ENCODE results near the gene GAB2. TPM values are rescaled to one million over a fixed set of nuclear protein-coding genes. Genes with fewer than 3 reads are reported as not detected.
"Not testable (repeated sequence)": the region's sequence is repeated elsewhere in the genome, so short reads cannot be mapped to it uniquely, and the experiment has no call there.

The GAB2 gene
- total RNA-seq, 1 donor from 2014 or later = 33.2 TPM

- no peak for DNase-seq (ENCODE audit: extremely low read depth, low read depth, low spot score)
Observed at GRCh38 chr11:78371221-78371891, 46.3 kb downstream of the GAB2 start.

GRCh38 chr11:78370406-78371172 lies 47.0 kb downstream of the GAB2 start:
- DNase-seq (ENCODE audit: extremely low read depth, low read depth, low spot score) = no peak

DNA sequence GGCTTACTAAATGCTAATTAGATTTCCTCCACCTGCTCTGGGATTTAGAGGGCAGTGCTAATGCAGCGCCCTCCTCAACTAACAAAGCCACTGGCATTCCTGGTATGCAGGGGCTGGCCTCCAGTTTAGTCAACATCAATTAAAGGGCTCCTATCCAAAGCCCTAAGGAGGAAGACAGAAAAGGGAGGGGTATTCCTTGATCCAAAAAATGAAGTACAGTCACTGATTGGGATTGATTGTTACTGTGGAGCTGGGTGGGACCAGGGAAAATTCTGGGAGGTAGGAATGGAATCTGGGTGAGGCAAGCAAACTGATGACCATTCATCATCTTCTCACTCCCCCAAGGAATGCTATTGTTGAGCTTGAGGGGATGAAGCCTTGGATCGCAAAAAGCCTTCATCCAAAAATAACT lies 52.2 kb downstream of the GAB2 start:
- DNase-seq (ENCODE audit: extremely low read depth, low read depth, low spot score) = no peak

DNA sequence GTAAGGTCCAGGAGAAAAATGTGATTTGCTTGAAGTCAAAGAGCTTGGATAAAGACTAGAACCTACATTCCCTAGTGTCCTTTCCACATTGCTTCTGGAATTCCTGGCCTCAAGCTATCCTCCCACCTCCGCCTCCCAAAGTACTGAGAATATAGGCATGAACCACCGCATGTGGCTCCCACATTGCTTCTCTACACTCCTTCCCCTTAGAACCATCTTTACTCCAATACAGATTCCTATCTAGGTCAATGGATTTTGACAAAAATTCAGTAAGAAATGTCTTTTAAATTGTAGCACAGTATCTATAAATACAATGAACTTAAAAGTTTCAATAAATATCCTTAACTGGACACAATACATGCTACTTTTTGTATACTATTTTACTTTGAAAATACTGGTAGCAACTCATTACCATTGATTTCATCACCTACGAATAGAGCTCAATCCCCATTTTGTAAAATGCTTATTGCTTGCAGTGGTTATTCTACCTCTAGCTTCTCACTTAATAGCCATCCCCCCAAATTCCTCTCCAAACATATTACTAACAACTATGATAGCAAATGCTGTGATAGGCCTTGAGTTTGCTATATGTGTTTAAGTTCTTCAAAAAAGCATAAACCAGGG lies 53.4 kb downstream of the GAB2 start:
- DNase-seq (ENCODE audit: extremely low read depth, low read depth, low spot score) = no peak

- DNase-seq (ENCODE audit: extremely low read depth, low read depth, low spot score) = no peak
Observed at GRCh38 chr11:78363024-78363619, 54.5 kb downstream of the GAB2 start.

GRCh38 chr11:78361228-78361627 lies 56.4 kb downstream of the GAB2 start:
- no peak for DNase-seq (ENCODE audit: extremely low read depth, low read depth, low spot score)

GRCh38 chr11:78359921-78360320 lies 57.7 kb downstream of the GAB2 start:
- DNase-seq (ENCODE audit: extremely low read depth, low read depth, low spot score) = no peak

DNA sequence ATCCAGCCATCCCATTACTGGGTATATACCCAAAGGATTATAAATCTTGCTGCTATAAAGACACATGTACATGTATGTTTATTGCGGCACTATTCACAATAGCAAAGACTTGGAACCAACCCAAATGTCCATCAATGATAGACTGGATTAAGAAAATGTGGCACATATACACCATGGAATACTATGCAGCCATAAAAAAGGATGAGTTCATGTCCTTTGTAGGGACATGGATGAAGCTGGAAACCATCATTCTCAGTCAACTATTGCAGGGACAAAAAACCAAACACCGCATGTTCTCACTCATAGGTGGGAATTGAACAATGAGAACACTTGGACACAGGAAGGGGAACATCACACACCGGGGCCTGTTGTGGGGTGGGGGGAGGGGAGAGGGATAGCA lies 59.7 kb downstream of the GAB2 start:
- DNase-seq (ENCODE audit: extremely low read depth, low read depth, low spot score) = not testable (repeated sequence)

GRCh38 chr11:78357425-78357824 lies 60.2 kb downstream of the GAB2 start:
- not testable (repeated sequence) for DNase-seq (ENCODE audit: extremely low read depth, low read depth, low spot score)

DNA sequence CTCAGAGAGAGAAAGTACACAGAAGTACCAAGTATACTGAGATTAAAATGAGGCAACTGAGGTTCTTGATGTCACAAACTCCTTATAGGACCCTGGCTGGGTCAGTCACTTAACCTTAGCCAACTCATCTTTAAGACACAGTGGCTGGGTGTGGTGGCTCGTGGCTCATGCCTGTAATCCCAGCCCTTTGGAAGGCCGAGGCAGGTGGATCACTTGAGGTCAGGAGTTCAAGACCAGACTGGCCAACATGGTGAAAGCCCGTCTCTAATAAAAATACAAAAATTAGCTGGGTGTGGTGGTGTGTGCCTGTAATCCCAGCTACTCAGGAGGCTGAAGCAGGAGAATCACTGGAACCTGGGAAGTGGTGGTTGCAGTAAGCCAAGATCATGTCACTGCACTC lies 61.9 kb downstream of the GAB2 start:
- not testable (repeated sequence) for DNase-seq (ENCODE audit: extremely low read depth, low read depth, low spot score)

GRCh38 chr11:78355309-78355705 lies 62.3 kb downstream of the GAB2 start:
- no peak for DNase-seq (ENCODE audit: extremely low read depth, low read depth, low spot score)

- no peak for DNase-seq (ENCODE audit: extremely low read depth, low read depth, low spot score)
Observed at GRCh38 chr11:78354408-78355308, 63.0 kb downstream of the GAB2 start.

- no peak for DNase-seq (ENCODE audit: extremely low read depth, low read depth, low spot score)
Observed at GRCh38 chr11:78351979-78352841, 65.4 kb downstream of the GAB2 start.

- no peak for DNase-seq (ENCODE audit: extremely low read depth, low read depth, low spot score)
Observed at GRCh38 chr11:78351193-78351592, 66.4 kb downstream of the GAB2 start.

GRCh38 chr11:78350646-78351165 lies 66.9 kb downstream of the GAB2 start:
- DNase-seq (ENCODE audit: extremely low read depth, low read depth, low spot score) = no peak

DNA sequence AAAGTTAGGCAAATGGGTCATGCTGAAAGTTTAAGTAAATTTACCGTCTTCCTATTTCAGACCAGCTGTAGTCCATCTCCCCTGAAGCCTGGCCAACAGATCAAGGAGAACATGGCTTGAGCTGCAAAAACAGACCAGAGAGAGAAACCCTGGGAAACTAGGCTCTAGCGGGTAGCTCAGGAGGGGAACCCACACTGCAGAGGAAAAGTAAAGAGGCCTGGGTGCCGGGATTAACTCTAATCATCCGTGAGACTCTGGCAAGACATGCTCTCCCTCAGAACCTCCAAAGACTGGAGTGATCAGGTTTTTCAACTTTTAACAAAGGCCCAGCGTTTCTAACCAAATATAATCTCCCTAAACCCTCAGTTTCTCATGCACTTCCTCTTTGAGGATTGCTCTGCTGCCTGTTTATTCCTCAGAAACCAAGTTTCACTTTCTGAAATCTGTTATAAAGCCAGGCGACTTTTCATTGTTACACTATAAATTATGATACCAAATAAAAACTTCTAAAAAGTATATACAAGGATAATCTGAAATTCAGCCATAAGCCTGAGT lies 67.5 kb downstream of the GAB2 start:
- no peak for DNase-seq (ENCODE audit: extremely low read depth, low read depth, low spot score)

GRCh38 chr11:78349624-78350023 lies 68.0 kb downstream of the GAB2 start:
- DNase-seq (ENCODE audit: extremely low read depth, low read depth, low spot score) = no peak

DNA sequence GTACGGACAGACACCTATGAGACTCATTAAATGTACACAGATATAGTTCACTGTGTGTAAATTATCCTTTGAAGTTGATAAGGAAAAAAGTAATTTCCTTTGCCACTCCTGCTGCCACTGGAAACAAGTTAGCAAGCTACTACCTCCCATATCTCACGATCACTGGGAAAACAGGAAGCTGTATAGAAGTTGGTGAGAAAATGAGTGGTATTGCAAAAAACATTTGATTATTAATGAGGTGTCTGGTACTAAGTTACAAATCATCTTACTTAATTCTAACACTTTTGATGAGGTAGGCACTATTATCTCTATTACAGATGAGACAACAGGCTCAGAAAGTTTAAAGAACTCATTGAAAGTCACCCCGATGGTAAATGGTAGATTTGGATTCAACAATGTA lies 68.5 kb downstream of the GAB2 start:
- no peak for DNase-seq (ENCODE audit: extremely low read depth, low read depth, low spot score)

DNA sequence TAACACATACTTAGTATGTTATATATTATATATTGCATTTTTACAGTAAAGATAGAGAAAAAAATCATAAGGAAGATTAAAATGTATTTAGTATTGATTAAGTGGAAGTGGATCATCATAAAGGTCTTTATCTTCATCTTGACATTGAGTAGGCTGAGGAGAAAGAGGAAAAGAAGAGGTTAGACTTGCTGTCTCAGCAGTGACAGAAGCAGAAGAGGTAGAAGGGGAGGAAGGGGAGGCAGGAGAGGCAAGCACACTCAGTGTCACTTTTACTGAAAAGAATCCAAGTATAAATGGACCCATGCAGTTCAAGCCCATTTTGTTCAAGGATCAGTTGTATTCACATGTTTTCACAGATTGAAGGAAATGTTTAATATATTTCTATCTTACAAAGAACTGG lies 69.7 kb downstream of the GAB2 start:
- DNase-seq (ENCODE audit: extremely low read depth, low read depth, low spot score) = no peak

Measured in glomerular endothelial cell (primary cell).